Kidney (tissue), 14 donors: ENCODE data around the gene DOK7. TPM values are rescaled to one million over a fixed set of nuclear protein-coding genes. Genes with fewer than 3 reads are reported as not detected.

ENCODE experiments used
- DNase-seq, 5 donors: peaks; one replicate each; pipeline ENCODE4 v3.0.0-alpha.2; 2013 to 2020
- FAIRE-seq: peaks from 2 replicates; lab custom pipeline; 2012; peaks lifted over from hg19 to GRCh38; lab: Jason Lieb, UNC
- H3K27ac ChIP-seq, 2 donors: one replicate each; pipeline ENCODE4 v1.7.0; 2013; ENCODE audit warnings: low read depth in 2 of 2, low read length in 2 of 2, inconsistent platforms in 1 of 2
- H3K27me3 ChIP-seq: one replicate; pipeline ENCODE4 v1.7.1; 2013; ENCODE audit warnings: low read length, inconsistent platforms; ENCODE audit not compliant: control insufficient read depth, insufficient read depth
- H3K36me3 ChIP-seq, 3 donors: one replicate each; pipeline versions ENCODE4 v1.7.0 to v1.7.1; 2013; ENCODE audit warnings: low read length in 3 of 3, control low read depth in 1 of 3, inconsistent platforms in 1 of 3; ENCODE audit not compliant: insufficient read depth in 3 of 3, control insufficient read depth in 2 of 3
- H3K4me1 ChIP-seq, 3 donors: one replicate each; pipeline versions ENCODE4 v1.7.0 to v1.7.1; 2013; ENCODE audit warnings: low read length in 3 of 3, inconsistent platforms in 1 of 3, low read depth in 1 of 3; ENCODE audit not compliant: control insufficient read depth in 2 of 3, insufficient read depth in 2 of 3
- H3K4me3 ChIP-seq, 3 donors: one replicate each; pipeline versions ENCODE4 v1.7.0 to v1.8.1; 2013; ENCODE audit warnings: low read length in 3 of 3, control low read depth in 1 of 3, inconsistent platforms in 1 of 3
- H3K9ac ChIP-seq, 3 donors: one replicate each; pipeline versions ENCODE4 v1.7.0 to v1.7.1; 2013; ENCODE audit warnings: low read length in 3 of 3, control low read depth in 1 of 3, inconsistent platforms in 1 of 3
- H3K9me3 ChIP-seq, 3 donors: one replicate each; pipeline versions ENCODE4 v1.7.0 to v1.7.1; 2013; ENCODE audit warnings: low read length in 3 of 3, control low read depth in 1 of 3, inconsistent platforms in 1 of 3; ENCODE audit not compliant: control insufficient read depth in 2 of 3, insufficient read depth in 1 of 3
- intact Hi-C: fragments of 100-400 bp; cut with DNase I; formaldehyde crosslinking; loops from one replicate; pipeline ENCODE4 v1.11.1; 2022
- polyA plus RNA-seq: library from polyadenylated mRNA; stranded (reverse); fragments of 350-450 nt; fragmentation: Illumina TruSeq; extraction: RNeasy Lipid Tissue Mini Kit (QIAGEN cat#74804); gene quantifications from one replicate; pipeline ENCODE4 v1.2.3, GENCODE V29; 2014; ENCODE audit warnings: low read depth, low replicate concordance; ENCODE audit not compliant: insufficient read depth
- total RNA-seq: library from RNA; stranded (reverse); fragmentation: NEBNext Ultra II Directional; extraction: Animal tissue kit (Norgen Biotek cat#: 25700); gene quantifications from one replicate; pipeline ENCODE4 v1.2.1, GENCODE V29; 2021
- TF ChIP-seq, protein P1 (sequence below): IDR thresholded peaks from 3 replicates; pipeline ENCODE4 v1.5.1; 2012; ENCODE audit warnings: mild to moderate bottlenecking, moderate library complexity, borderline replicate concordance; ENCODE audit not compliant: insufficient read depth; ENCODE audit errors: extremely low read depth
- donor health status: control.
- donor health status: control.
- donor health status: control.
- donor health status: control.
- donor health status: control.
- donor health status: DM: yes; HTN: yes; CAD: no.
- donor health status: Normal renal cell carcinoma (clear cell type).

The DOK7 gene
- total and polyA plus RNA-seq, 2 donors from 2014 or later: 1.2 to 7.0 TPM

DNA sequence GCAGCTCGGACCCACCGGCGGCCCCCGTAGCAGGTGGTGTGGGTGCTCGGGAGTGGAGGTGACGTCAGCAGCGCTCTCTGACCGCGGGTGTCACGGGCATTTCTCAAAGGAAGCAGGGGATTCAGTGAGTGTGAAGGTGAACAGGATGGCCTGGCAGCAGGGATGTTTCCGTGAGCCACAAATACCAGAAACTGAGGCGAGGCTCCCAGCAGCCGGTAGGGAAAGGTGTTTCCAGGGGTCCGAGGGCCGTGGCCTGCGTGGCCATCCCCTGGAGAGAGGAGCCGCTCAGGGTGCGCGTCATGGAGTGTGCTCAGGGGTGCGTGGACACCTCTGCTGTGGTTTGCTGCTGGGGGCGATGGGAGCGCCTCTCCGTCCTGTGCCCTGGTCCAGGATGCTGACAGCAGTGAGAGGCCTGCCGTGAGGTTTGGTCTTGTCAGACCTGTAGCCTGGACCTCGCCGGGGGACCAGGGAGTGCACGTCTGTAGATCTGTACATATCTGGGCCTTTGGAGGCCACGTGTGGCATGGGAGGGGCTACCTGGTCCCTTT lies 31.6 kb upstream of the DOK7 start:
- intact Hi-C loops: no loop called here

DNA sequence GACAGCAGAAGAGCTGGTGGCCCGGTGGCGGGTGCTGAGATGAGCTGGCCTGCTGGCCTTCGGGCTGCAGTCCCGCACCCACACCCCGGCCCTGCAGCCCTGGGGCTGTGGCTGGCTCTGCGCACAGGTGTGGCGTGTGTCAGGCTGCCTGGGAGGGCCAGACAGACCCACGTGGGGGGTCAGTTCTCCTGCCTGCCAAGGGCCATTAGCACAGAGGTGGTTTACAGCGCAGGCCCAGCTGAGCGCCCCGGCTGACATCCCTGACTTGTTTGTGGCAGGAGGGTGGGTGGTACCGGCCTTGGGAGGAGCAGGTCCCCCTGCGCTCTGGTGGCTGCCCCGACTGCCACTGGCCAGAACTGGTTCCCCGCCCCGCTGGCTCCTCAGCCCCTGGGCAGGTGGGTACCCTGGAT lies 30.7 kb upstream of the DOK7 start:
- Histone ChIP-seq H3K36me3 (peaks cover 0 to 3% (median 0%) of the 10 kb centered on the region in 3 donors), H3K27me3 (no peaks in the 10 kb centered on the region), H3K4me3 (no peak overlapping the region), H3K4me1 (no peaks in the 10 kb centered on the region), H3K27ac (no peak overlapping the region), H3K9ac (no peak overlapping the region), H3K9me3 (no peaks in the 10 kb centered on the region)
- intact Hi-C loops: no loop called here
- TF ChIP-seq, protein P1, sequence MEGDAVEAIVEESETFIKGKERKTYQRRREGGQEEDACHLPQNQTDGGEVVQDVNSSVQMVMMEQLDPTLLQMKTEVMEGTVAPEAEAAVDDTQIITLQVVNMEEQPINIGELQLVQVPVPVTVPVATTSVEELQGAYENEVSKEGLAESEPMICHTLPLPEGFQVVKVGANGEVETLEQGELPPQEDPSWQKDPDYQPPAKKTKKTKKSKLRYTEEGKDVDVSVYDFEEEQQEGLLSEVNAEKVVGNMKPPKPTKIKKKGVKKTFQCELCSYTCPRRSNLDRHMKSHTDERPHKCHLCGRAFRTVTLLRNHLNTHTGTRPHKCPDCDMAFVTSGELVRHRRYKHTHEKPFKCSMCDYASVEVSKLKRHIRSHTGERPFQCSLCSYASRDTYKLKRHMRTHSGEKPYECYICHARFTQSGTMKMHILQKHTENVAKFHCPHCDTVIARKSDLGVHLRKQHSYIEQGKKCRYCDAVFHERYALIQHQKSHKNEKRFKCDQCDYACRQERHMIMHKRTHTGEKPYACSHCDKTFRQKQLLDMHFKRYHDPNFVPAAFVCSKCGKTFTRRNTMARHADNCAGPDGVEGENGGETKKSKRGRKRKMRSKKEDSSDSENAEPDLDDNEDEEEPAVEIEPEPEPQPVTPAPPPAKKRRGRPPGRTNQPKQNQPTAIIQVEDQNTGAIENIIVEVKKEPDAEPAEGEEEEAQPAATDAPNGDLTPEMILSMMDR: no peak
- FAIRE-seq (no peak), DNase-seq (peak in 1 of 5 donors; percentile 75)

More for the DNA sequence above, 31.6 kb upstream of the DOK7 start:
- Histone ChIP-seq H3K27me3 (no peaks in the 10 kb centered on the region), H3K4me3 (no peak overlapping the region), H3K9ac (no peak overlapping the region), H3K27ac (no peak overlapping the region), H3K36me3 (peaks cover 0 to 3% (median 0%) of the 10 kb centered on the region in 3 donors), H3K4me1 (no peaks in the 10 kb centered on the region), H3K9me3 (no peaks in the 10 kb centered on the region)
- FAIRE-seq: no peak
- TF ChIP-seq, protein P1: no peak
- DNase-seq: peak in 1 of 5 donors; percentile 72

DNA sequence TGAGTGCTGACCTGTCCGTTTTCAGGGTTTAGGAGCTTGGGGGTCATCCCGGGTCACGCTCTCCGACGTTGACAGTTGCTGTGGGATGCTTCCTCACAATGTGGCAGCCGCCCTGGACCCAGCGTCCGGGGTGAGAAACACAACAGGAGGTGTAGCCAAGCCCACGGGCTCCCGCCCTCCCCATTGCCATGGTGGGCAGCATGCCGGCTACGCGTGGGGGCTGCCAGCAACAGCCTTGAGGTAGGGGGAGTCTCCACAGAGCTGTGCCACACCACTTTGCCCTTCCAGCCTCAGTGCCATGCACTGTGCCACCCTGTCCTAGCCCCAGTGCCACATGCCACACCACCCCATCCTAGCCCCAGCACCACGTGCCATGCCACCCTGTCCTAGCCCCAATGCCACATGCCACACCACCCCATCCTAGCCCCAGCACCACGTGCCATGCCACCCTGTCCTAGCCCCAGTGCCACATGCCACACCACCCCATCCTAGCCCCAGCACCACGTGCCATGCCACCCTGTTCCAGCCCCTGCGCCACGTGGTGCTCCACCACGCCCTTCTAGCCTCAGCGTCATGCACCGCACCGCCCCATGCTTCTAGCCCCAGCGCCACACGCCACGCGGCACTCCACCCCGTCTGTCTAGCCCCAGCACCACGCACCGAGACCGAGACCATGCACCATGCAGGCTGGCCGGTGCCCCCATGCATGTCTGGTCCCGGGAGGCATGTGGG lies 29.8 kb upstream of the DOK7 start:
- FAIRE-seq (no peak), DNase-seq (peak in 1 of 5 donors; percentile 69)
- H3K9me3 ChIP-seq: no peaks in the 10 kb centered on the region
- TF ChIP-seq, protein P1: no peak
- no peaks in the 10 kb centered on the region for H3K27me3 ChIP-seq
- no peak overlapping the region for H3K27ac ChIP-seq
- intact Hi-C loops: no loop called here
- no peak overlapping the region for H3K9ac ChIP-seq
- H3K4me3 ChIP-seq: no peak overlapping the region
- no peaks in the 10 kb centered on the region for H3K4me1 ChIP-seq
- H3K36me3 ChIP-seq: peaks cover 0 to 3% (median 0%) of the 10 kb centered on the region in 3 donors
